ENCODE data around the gene MPPED2.

GRCh38 chr11:30423886-30424285 lies 162.3 kb downstream of the MPPED2 start:
- TF ChIP-seq CTCF (IDR thresholded peaks at IDR 0.05): no peak
- TF ChIP-seq EP300 (IDR thresholded peaks at IDR 0.05): no peak

All from tibial nerve (tissue), 4 donors.